Caki2 (cell line): Measurements from ENCODE around the gene GPR176. TPM values are rescaled to one million over a fixed set of nuclear protein-coding genes. Genes with fewer than 3 reads are reported as not detected.
A peak's percentile ranks its signal among the peaks of the same experiment; 100 is the strongest.

ENCODE experiments used
- DNase-seq: peaks from one replicate; pipeline ENCODE4 v3.0.0-alpha.2; 2015; ENCODE audit warnings: low read depth
- in situ Hi-C: cut with HindIII; loops from 2 replicates; pipeline ENCODE4 v1.10.0; 2016; ENCODE audit warnings: low sequenced_read_pairs, low pct_unique_long_range_greater_than_20kb, mixed read lengths
- total RNA-seq: library from RNA; depleted of rRNA; stranded (reverse); fragments of >200 nt; shearing (Covaris generic); gene quantifications from 2 replicates; pipeline ENCODE4 v1.2.3, GENCODE V29; 2014; ENCODE audit warnings: low replicate concordance; rRNA removed

Gene GPR176
- total RNA-seq = 8.1 and 9.6 TPM in 2 replicates

- in situ Hi-C loops = no loop called here
- peak; percentile 85 for DNase-seq
Measured at GRCh38 chr15:39919748-39920509, at the start of gene GPR176. GPR176 (minus strand) TSS chr15:39920266; CDS start chr15:39920026, 240 bp downstream.

GRCh38 chr15:39969002-39969394 lies 48.9 kb upstream of the GPR176 start:
- no peak for DNase-seq
- in situ Hi-C loops = no loop called here

GRCh38 chr15:39968273-39969001 lies 48.4 kb upstream of the GPR176 start:
- in situ Hi-C loops = no loop called here
- no peak for DNase-seq

GRCh38 chr15:39966521-39966920 lies 46.5 kb upstream of the GPR176 start:
- no peak for DNase-seq
- in situ Hi-C loops = no loop called here

GRCh38 chr15:39963786-39964185 lies 43.7 kb upstream of the GPR176 start:
- no peak for DNase-seq
- in situ Hi-C loops = no loop called here

- DNase-seq = no peak
- in situ Hi-C loops = no loop called here
Measured at GRCh38 chr15:39961051-39961450, 41.0 kb upstream of the GPR176 start.

- in situ Hi-C loops = no loop called here
- DNase-seq = no peak
Measured at GRCh38 chr15:39960411-39960810, 40.3 kb upstream of the GPR176 start.

- in situ Hi-C loops = no loop called here
- no peak for DNase-seq
Measured at GRCh38 chr15:39959411-39959810, 39.3 kb upstream of the GPR176 start.

- in situ Hi-C loops = no loop called here
- no peak for DNase-seq
Measured at GRCh38 chr15:39957481-39957880, 37.4 kb upstream of the GPR176 start.

GRCh38 chr15:39953521-39953920 lies 33.5 kb upstream of the GPR176 start:
- DNase-seq = no peak
- in situ Hi-C loops = no loop called here

GRCh38 chr15:39951561-39951960 lies 31.5 kb upstream of the GPR176 start:
- in situ Hi-C loops = no loop called here
- DNase-seq = no peak

GRCh38 chr15:39948817-39949216 lies 28.8 kb upstream of the GPR176 start:
- in situ Hi-C loops = no loop called here
- no peak for DNase-seq

- no peak for DNase-seq
- in situ Hi-C loops = no loop called here
Measured at GRCh38 chr15:39947401-39948197, 27.5 kb upstream of the GPR176 start.

- no peak for DNase-seq
- in situ Hi-C loops = no loop called here
Measured at GRCh38 chr15:39946862-39947261, 26.8 kb upstream of the GPR176 start.

GRCh38 chr15:39944726-39945125 lies 24.7 kb upstream of the GPR176 start:
- no peak for DNase-seq

GRCh38 chr15:39942753-39943150 lies 22.7 kb upstream of the GPR176 start:
- DNase-seq = no peak
- in situ Hi-C loops = no loop called here

More at GRCh38 chr15:39944726-39945125, 24.7 kb upstream of the GPR176 start:
- in situ Hi-C loops = no loop called here

GRCh38 chr15:39942101-39942752 lies 22.2 kb upstream of the GPR176 start:
- no peak for DNase-seq

More at GRCh38 chr15:39942101-39942752, 22.2 kb upstream of the GPR176 start:
- in situ Hi-C loops = no loop called here
